Nucleus accumbens (tissue), 56 donors: ENCODE measurements around the gene NREP.

Experiments
- DNase-seq, 56 donors: peaks; one replicate each; lab custom pipeline; 2025; lab: John Stamatoyannopoulos, UW

The NREP gene

DNA sequence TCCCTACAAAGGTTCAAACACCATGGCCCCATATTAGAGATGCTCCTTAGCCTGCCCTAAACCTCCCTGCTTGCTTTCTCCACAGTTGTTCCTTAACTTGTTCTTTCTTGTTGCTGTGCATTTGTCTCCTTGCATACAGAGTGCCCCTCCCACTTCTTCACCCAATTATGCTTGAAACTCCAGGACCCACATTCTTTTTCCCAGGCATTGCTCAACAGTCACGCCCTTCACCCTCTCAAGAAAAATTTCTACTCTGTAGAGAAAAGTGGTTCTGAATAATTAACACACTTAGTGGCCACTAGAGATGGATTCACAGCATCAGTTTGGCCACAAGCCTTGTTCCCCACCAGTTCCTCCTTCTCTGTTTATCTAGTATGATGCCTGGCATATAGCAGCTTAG lies 57.7 kb downstream of the NREP start:
- DNase-seq, result no peak

DNA sequence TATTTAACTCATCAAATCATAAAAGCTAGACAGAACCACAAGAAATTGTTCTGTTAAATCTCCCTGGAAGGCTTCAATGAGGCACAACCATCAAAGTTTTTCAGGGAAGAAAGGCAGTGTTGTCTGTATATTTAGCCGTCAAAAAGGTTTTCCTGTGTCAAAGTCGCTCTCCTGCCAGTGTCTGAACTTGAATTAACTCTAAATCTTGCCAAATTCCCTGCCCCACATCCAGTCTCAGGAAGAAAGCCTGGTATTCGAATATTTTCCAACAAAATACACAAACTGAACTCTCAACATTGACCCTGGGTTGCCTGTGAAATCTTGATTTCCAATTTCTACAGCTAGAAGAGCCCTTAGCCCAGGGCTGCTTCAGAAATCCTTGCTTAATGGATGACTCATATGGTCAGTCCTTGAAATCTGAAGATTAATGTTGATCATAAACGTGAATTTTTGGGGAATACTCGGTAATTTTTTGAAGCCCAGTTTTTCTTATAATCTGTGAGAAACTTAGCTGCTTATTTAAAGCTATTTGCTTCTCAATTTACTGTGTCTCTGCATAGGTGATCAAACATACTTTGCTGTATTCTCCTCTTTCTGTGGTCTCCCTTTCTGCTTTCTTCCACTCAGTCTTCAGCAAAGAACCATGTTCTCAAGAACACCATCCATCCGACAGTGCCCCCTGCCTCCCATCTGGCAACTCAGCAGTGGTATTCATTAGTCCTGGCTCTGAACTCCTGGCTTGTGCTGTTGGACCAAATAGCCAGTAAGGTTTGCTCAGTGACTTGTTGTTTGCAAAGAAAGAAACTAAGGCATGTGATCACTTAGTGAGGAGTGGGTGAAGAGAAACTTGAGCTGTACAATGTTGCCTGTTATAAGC lies 58.9 kb downstream of the NREP start:
- peak in 12 of 56 donors; percentile 1 to 37 (median 19) for DNase-seq

DNA sequence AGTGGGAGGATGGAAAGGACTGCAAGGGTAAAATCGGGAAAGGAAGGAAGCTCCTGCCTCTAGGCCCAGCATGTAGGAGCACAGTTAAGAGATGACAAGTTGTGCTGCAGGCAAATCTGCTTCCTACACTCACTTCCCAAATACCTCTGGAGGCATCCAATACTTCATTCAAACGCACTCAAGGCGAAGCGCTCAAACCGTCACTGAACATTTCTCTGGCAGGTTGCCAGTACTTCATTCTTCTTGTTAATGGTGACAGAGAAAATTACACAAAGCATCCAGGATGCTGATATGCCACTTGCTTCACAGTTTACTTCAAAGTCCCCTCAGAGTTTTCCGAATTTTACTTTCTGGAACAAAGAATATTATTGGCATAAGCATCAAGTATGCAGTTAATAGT lies 59.8 kb downstream of the NREP start:
- peak in 17 of 56 donors; percentile 0 to 52 (median 12) for DNase-seq

DNA sequence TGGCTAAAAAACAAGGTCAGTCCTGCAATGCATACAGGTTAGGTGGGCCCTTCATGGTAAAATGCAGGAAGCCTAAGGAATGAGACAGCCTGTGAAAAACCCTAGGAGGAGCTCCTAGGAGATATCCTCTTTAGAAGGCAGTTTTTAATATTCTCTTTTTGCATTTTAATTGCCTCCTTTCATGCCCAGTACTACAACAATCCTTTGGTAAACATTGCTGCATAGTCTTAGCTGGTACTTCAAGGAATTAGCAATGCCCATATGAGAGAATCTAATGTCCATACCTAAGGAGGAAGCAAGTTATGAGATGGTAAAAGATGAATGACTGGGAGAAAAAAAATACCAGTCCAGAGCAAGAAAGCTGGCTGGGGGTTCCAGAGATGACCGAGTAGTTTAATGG lies 61.0 kb downstream of the NREP start:
- DNase-seq, result no peak

DNA sequence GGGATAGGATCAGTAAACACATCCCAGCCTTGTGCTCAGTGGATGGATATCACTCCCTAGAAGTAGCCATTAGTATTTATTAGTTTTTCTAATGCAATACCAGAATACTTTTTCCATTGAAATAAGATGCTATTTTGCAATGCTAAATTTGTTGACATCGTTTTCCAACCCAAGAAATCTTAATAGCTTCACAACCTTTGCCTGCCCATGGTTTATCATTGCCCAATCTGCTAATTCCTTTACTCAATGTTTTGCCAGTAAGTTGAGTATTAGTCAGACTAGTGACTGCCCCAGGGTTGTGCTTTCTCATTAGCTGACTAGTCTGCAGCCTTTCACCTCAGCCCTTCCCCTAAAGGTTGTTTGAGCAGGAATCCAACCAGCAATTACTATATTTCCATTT lies 62.9 kb downstream of the NREP start:
- DNase-seq, result no peak

DNA sequence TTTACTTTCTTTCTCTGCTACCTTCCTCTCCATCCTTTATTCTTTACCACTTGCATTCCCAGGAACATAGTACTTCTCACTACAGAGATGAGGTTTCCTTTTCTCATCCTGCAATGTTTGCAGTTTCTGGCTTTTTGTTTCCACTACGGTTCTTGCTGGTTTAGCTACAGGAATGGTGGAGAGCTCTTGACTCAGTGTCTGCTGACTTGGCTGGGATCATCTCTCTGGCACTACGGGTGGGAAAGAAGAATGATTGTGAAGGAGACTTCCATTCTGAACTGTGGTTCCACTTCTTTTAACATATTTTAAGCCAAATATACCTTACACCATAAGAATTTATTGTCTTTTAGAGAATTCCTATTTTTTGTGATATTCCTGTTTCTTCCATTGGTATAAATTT lies 65.1 kb downstream of the NREP start:
- no peak for DNase-seq

DNA sequence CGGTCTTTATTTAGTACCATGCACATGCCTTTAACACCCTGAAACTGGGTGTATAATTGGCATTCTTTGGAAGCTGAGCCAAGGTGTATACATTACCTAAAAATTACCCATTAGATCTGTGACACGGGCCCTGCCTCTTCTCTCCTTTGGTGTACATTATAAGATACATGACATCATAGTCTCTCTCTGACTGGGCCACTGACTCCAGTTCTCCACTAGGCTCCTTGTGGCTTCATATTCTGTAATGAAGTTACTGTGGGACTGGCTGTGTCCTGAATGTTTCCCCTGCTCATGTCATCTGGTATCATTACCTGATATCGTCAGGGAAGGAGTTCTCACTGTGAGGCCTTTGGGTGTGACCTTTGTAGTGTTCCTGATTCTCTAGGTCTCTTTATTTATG lies 65.5 kb downstream of the NREP start:
- no peak for DNase-seq

DNA sequence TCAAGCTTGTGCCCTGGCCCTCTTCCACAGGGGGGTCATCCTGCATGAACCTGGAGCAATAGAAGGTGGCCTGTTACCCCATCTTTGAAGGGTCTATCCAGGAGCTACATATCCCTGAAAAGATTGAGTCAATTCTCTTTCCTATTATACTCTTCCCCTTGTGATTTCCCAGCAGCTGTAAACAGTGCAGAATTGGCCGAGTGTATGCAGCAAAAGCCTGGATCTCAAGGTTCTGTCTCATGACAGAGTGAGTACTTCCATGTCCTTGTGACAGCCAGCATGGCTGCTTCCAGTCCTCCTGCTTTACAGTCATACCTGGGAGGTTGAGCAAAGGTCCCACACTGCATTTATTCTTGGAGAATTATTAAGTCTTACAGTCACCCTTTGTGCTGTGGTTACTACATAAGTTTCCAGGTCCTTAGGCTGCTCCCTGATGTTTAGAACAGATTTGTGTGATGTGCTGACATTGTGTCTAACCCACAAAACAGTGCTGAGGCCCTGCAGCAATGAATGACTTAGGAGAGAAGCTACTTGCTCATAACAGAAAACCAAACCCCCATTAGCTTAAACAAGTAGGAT lies 67.5 kb downstream of the NREP start:
- DNase-seq, result no peak

DNA sequence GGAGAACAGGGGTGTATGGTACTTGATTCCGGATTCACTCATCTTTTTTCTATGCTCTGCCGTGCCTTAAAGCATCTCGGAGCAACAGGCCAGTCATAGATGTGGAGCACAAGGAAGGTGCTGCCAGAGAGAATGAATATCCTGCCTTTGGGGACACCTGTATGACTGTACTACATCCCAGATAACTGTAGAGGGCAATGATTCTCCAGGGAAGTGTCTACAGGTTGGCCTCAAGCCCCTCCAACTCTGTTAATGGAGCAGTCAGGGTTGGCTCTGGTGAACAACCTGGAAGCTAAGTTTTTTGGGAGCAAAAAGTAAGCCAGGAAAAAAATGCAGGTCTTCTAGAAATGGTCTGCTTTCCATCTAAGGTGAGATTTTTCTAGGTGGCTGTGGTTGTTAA lies 71.0 kb downstream of the NREP start:
- no peak for DNase-seq

DNA sequence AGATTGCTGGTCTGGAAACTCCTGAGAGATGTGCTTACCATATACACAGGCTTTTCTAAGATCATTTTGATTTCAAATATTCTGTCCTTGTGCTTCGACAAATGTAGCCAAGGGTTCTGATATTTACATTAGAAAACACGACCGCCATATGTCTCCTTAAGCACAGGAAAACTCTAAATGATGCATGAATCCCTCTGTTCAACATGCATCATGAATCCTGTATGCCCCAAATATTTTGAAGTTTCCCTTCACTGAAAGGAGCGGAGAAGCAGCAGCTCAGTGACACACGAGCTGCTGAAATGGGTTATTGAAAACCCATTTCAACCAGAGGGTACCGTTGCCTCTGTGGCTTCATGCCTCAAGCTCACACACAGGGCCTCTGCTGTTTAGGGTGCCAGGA lies 74.4 kb downstream of the NREP start:
- DNase-seq, result no peak

DNA sequence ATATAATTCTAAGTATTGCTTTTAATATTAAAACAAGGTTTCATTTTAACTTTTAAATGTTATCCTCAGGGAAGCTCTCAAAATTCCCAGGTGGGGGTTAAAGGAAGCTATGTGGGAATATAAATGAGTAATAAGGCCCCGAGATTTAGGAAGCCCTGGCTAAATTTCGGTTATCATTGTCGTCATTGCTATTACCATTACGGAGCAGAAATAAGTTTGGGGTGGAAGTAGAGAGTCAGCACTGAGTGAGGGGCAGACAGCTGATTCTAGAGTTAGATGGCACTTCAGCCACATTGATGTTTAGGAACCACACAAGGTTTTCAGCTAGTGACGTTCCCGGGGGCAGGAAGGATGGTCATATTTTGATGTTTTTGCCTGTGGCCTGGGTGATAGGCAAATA lies 74.9 kb downstream of the NREP start:
- DNase-seq, result no peak

DNA sequence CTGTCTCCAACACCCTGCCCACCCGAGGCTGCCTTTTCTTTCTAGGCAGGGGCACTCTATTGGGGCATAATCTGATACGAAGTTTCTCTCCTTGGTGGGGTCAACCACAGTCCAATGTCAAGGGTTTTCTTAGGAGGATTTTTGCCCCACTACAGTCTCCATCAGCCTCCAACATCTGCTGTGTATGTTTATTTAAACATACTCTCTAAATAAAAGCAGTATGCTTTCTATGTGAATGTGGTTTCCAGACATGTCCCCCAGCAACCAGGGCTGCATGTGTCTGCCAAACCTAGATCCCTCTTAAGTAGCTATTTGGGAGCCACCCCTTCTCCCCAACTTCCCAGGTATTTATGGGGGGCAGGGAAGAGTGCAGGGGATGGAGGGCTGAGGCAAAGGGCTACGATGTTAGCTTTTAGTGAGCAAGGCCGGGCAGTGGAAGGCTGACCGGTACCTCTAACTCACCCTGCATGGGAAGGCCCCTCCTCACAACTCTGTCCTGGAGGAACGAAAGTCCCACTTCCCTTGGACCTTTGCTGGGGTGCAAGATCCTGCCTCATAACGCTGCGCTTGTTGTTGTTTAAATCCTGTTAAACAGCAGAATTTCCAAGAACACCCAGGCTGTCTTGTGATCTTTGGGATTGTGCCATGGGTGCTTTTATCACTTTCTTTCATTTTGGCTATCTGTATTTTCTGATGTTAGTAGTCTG lies 75.4 kb downstream of the NREP start:
- no peak for DNase-seq

DNA sequence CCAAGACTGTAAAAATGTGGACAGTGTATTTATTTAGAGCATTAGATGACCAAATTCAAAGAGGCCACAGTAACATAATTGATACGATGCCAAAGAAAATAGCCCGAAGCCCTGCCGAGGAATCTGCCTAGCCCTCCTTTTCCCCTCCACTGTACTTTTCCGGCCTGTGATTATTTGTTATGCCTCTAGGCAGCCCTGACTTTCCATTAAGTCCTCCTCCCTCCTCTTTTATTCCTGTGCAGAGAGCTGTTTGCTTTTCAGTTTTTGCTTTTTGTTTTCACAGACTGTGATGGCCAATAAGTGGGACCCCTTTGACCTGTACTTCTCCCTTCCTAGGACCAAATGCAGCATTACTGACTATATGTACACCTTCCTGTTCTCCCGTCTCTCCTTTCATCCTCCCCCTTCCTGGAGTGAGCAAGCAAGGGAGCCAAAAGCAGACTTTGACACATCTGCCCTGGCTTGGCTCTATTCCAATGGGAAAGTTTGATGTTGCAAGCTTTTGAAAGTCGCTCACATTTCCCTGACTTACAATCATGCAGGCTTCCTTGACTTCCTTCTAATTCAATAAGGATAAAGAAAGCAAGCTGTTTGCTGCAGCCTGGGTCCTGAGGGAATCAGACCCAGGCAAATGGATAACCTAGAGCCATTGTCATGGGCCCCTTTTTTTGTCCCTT lies 76.1 kb downstream of the NREP start:
- DNase-seq, result no peak

DNA sequence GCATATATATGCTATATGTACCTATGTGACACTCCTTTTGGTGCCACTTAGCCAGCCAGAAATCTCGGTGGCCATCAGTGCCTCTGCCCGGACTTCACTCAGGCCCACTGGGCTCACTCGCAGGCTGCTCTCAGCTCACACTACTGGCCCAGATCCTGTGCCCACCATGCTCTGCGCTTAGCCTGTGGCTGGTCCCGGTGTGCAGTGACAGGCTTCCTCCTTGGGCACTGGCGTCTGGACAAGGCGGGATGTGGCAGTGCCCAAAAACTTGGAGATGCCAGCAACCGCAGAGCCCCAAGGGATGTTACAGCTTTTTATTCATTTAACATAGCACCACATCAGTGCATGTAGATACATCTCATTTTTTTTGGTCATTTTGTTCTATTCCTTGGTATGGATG lies 77.4 kb downstream of the NREP start:
- DNase-seq, result no peak
